Right kidney (tissue), 9 donors: ENCODE data around the gene EMP3.
A peak's percentile ranks its signal among the peaks of the same experiment; 100 is the strongest.
"Not testable (repeated sequence)": the region's sequence is repeated elsewhere in the genome, so short reads cannot be mapped to it uniquely, and the experiment has no call there.

ENCODE experiments used
- DNase-seq: peaks from one replicate; pipeline ENCODE4 v3.0.0-alpha.2; 2016
- long read RNA-seq, 8 donors: transcript quantifications; one replicate each; lab custom pipeline, GENCODE V29; 2026

Gene EMP3
- long read RNA-seq, donor 1, transcript EMP3-201 (5 exons, 876 nt), result major isoform, 53 of 66 reads
- long read RNA-seq, donor 1, partial matches to known transcripts, result 12 of 66 reads
- long read RNA-seq, donor 1, other reads (novel, unspliced or antisense), result 0 of 66 reads
- long read RNA-seq, donor 2, transcript EMP3-205 (2 exons, 406 nt), result minor isoform, 6 of 42 reads
- long read RNA-seq, donor 2, transcript EMP3-201 (5 exons, 876 nt), result major isoform, 24 of 42 reads
- long read RNA-seq, donor 2, partial matches to known transcripts, result 12 of 42 reads
- long read RNA-seq, donor 2, other reads (novel, unspliced or antisense), result 0 of 42 reads
- long read RNA-seq, donor 3, transcript EMP3-201 (5 exons, 876 nt), result major isoform, 7 of 14 reads
- long read RNA-seq, donor 3, partial matches to known transcripts, result 5 of 14 reads
- long read RNA-seq, donor 3, other reads (novel, unspliced or antisense), result 0 of 14 reads
- long read RNA-seq, donor 4, transcript EMP3-201 (5 exons, 876 nt), result major isoform, 9 of 24 reads
- long read RNA-seq, donor 4, partial matches to known transcripts, result 12 of 24 reads
- long read RNA-seq, donor 4, other reads (novel, unspliced or antisense), result 0 of 24 reads
- long read RNA-seq, donor 5, transcript EMP3-201 (5 exons, 876 nt), result major isoform, 31 of 44 reads
- long read RNA-seq, donor 5, partial matches to known transcripts, result 10 of 44 reads
- long read RNA-seq, donor 5, other reads (novel, unspliced or antisense), result 0 of 44 reads
- long read RNA-seq, donor 6, transcript EMP3-201 (5 exons, 876 nt), result major isoform, 36 of 55 reads
- long read RNA-seq, donor 6, transcript EMP3-205 (2 exons, 406 nt), result minor isoform, 5 of 55 reads
- long read RNA-seq, donor 6, partial matches to known transcripts, result 14 of 55 reads
- long read RNA-seq, donor 6, other reads (novel, unspliced or antisense), result 0 of 55 reads
- long read RNA-seq, donor 7, transcript EMP3-201 (5 exons, 876 nt), result major isoform, 73 of 114 reads
- long read RNA-seq, donor 7, partial matches to known transcripts, result 34 of 114 reads
- long read RNA-seq, donor 7, other reads (novel, unspliced or antisense), result 0 of 114 reads
- long read RNA-seq, donor 8, transcript EMP3-201 (5 exons, 876 nt), result major isoform, 26 of 29 reads
- long read RNA-seq, donor 8, partial matches to known transcripts, result 0 of 29 reads
- long read RNA-seq, donor 8, other reads (novel, unspliced or antisense), result 0 of 29 reads

DNA sequence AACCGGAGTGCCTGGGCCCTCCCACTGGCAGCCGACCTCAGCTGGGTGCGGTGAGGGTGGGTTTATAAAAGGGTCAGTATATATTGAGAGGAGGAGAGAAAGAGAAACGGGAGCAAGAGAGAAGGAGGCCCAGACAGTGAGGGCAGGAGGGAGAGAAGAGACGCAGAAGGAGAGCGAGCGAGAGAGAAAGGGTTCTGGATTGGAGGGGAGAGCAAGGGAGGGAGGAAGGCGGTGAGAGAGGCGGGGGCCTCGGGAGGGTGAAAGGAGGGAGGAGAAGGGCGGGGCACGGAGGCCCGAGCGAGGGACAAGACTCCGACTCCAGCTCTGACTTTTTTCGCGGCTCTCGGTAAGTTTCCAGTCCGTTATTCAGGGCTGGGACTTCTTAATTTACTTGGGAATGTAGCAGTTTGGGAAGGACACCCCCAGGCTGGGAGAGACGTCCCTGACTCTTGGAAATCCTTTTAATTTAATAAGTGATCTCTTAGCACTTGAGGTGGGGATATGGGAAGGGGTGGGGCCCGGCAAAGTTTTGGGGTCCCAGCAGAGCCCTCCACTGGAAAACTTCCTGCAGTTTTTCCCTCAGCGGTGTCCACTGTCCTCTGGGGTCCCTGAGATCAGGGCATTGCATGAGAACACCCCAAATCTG lies at the start of gene EMP3:
TSS of gene EMP3 (plus strand) at position 288 of the 646 bp plus-strand sequence. CDS start 1,293 bp downstream, outside the sequence.
- peak; percentile 68 for DNase-seq

DNA sequence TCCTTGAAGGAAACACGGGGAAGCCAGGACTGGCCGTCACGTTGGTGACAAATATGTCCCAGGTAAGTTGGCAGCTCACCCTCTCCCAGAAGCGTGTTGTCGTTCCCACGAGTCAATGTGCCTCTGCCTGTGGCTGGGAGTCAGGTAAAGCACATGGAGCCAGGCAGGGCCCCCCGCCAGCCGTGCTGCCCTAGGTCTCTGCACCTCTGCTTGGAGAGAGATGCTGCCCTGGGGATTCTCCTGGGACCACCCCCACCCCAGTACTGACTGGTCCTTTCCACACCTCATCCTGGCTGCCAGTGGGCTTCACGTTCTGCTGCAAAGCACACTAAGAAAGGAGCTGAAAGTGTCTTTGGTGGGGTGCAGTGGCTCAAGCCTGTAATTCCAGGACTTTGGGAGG lies 45.6 kb upstream of the EMP3 start:
- no peak for DNase-seq

DNA sequence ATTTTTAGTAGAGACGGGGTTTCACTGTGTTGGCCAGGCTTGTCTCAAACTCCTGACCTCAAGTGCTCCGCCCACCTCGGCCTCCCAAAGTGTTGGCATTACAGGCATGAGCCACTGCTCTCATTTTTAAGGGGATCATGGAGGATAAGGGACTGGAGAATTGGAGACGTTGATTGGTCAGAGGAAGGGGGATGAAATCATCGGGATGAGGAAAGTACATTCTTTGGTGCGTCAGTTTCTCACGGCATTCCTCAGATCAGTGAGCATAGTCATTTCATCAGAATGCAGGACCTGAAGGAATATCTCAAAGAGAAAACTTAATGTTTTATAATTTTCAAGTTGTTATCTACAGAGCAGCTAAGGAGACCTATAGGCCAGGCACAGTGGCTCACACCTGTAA lies 41.4 kb upstream of the EMP3 start:
- DNase-seq, result no peak

DNA sequence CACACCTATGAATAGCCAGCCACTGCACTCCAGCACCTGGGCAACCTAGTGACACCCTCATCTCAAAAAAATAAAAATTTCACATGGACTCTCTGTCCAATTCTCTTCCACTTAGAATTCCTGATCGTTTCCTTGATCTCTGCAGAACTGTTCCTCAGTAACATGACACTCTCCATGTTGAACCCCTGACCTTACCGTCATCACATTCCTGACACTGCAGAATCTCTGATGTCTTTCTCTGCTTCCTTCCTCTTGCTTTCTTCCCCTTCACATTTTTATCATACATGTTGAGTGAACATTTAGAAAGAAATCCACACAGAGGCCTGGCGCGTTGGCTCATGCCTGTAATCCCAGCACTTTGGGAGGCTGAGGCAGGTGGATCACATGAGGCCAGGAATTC lies 40.5 kb upstream of the EMP3 start:
- DNase-seq, result no peak

GRCh38 chr19:48287748-48288147 lies 37.6 kb upstream of the EMP3 start:
- DNase-seq, result no peak

DNA sequence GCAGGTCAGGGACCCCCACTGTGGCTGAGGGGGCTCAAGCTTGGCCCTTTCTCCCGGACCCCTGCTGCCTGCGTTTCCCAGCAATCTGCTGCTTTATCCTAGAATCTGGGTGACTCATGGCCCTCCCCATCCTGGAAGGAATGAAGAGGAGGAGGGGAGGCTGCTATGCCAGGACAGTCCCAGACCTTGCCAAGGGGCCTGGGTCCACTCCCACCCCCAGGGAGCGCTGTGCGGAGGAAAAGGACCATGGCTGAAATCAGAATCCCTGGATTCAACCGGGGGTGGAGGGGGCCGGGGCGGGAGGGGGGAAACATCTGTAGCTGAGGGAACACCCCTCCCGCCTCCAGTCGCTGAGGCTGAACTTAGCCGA lies 35.0 kb upstream of the EMP3 start:
- DNase-seq, result no peak

- peak; percentile 81 for DNase-seq
Measured at GRCh38 chr19:48290771-48291488, 34.4 kb upstream of the EMP3 start.

GRCh38 chr19:48291489-48291815 lies 33.9 kb upstream of the EMP3 start:
- DNase-seq, result not testable (repeated sequence)

DNA sequence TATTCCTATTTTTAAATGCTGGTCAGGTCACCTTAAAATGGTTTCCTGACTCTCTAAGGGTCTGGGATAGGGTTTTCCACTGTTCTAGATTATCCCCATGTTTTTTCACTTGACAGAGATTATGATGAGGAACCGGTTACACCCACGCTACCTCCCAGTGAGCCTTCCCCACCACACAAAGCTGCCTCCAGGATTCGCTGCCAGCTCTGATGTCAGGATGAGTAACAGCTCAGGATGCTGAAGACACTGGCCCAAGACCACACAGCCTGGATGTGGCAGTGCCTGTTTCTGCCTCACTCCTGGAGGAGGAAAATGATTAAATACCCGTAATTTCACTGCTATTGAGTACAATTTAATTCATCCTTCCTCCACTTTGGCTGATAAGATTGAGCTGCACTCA lies 32.6 kb upstream of the EMP3 start:
- no peak for DNase-seq

DNA sequence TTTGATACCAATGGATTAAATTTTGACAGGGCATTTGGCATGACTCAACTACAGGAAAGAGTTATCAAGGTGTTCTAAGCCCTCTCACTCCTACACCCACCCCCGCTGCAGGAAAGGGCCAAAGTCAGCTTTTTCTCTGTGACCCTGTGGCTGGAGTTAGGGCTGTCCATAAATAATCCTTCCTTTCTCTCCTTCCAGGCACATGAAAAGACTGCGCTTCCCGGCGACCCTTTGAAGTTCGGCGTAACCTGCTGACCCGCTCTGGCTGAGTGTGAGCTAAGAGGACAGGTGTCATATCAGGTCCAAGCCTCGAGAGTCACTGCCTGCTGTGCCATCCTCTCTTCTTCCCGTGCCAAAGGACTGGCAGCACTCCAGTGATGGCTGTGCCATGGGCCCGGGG lies 29.9 kb upstream of the EMP3 start:
- no peak for DNase-seq

- no peak for DNase-seq
Measured at GRCh38 chr19:48296963-48297734, 28.2 kb upstream of the EMP3 start.

DNA sequence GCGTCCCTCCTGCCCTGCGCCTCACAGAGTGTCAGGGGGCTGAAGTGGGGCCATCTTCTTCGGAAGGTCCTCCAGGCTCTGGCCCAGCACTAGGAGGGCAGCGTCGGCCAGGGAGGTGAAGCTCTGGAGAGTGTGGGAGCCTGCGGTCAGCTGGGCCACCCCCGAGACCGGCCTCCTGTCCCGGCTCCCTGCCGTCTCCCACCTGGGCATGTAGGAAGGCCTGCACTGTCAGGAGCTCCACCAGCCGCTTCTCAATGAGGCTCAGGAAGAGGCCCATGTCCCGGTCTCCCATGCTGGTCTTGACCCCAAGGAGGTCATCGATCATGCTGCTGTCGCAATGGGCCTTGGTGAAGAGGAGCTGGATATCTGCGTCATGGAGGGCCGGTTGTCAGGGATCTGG lies 27.4 kb upstream of the EMP3 start:
- no peak for DNase-seq

- no peak for DNase-seq
Measured at GRCh38 chr19:48301886-48302599, 23.3 kb upstream of the EMP3 start.

GRCh38 chr19:48302600-48302959 lies 22.8 kb upstream of the EMP3 start:
- no peak for DNase-seq

DNA sequence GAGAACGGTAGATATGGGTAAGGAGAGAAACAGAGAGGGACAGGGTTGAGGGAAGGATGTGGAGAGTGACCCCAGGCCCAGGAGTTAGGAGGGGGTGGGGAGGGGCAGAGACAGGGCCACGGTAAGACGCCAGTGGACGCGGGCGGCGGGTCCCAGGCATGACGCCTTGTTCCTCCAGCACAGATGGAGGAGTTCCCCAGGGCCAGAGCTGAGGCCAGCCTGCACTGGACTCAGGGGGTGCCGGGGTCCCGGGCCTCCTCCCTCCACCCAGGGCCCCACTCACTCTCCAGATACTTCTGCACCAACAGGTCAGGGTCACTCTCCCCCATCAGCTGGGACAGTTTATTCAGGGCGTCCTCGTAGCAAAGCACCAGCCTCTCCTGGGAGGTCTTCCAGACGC lies 22.0 kb upstream of the EMP3 start:
- DNase-seq, result no peak

DNA sequence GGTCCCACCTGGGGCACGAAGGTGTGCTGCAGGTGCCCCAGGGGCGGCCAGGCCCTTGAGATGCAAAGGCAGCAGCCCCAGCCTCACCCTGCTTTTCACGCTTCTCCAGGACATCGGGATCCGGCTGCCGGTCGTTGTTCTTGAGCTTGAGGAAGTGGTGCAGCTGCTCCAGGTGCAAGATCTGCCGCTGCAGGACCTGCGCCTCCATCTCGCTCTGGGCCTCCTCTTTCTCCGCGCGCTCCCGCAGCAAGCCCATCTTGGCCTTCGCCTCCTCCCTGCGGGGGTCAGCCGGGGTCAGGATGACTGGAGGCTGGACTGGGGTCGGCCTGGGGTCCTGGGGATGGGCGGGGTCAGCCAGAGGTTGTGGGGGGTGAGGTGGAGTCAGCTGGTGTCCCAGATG lies 21.5 kb upstream of the EMP3 start:
- DNase-seq, result no peak

DNA sequence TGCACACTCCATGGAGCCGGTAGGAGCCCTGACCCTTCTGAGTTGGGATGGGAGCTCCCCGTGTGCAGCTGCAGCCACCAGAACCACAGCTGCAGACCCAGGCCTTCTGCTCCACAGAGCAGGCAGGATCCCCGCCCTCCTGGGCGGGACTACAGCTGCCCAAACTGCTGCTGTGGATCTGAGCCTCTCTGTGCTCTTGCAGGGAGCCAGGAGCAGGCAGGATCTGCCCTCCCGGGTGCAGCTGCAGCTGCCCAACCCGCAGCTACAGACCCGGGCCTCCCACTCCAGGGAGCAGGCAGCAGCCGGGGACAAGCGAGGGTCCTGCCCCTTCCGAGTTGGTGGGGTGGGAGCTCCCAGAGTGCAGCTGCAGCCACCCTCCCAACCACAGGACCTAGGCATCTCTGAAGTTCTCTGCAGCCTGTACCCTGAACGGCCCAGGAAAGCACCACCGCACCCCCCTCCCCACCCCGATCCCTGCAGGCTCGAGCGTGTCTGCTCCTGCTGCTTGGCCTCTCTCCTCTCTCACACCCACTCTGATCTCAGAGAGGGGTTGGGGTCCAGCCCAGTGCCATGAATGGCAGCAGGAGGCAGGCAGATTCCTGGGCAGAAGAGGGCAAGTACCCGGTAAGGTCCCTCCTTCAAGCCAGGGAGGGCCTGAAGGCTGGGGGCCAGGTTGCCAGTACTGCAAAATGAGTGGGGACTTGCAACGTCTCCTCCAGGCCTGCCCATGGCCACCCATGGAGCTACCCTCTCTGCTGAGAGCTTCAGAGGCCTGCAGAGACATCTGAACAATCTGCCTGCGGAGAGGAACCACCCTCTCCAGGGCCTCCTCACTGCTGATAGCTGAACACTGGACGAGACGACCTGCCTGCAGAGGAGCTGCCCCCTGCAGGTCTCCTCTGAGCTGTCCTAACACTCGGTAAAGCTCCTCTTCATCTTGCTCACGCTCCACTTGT lies 16.4 kb upstream of the EMP3 start:
- DNase-seq, result no peak

DNA sequence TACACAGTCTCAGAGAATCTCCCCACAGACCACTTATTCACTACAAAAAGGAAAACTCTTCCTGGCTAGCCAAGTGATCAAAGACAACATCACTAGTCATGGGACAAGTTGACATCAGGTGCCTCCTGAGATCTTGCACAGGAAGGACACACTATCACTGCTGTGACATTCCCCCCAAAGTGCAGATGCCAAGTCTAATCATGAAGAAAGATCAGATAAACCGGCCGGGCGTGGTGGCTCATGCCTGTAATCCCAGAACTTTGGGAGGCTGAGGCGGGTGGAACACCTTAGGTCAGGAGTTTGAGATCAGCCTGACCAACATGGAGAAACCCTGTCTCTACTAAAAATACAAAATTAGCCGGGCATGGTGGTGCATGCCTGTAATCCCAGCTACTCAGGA lies 15.6 kb upstream of the EMP3 start:
- not testable (repeated sequence) for DNase-seq

- no peak for DNase-seq
Measured at GRCh38 chr19:48310227-48310626, 15.1 kb upstream of the EMP3 start.
